H1 (cell line): ENCODE measurements around the gene OSCP1. TPM values are rescaled to one million over a fixed set of nuclear protein-coding genes. Genes with fewer than 3 reads are reported as not detected.

Source experiments
- CTCF ChIA-PET: fragments of 300-600 bp; sonication (Branson Sonifier 250); formaldehyde crosslinking; loops from one replicate; lab custom pipeline; 2021; ENCODE audit not compliant: partially characterized antibody; lab: Charles Lee
- POLR2A ChIA-PET: fragments of 300-600 bp; sonication (Branson Sonifier 250); formaldehyde crosslinking; loops from one replicate; lab custom pipeline; 2021; ENCODE audit warnings: inconsistent platforms; ENCODE audit not compliant: partially characterized antibody; lab: Charles Lee
- DNase-seq, 2 experiments: peaks; one replicate each; pipeline versions ENCODE4 v3.0.0 to v3.0.0-alpha.2; 2010 to 2022; ENCODE audit warnings: low spot score in 2 of 2, low read depth in 1 of 2, mixed read lengths in 1 of 2
- FAIRE-seq: peaks from 2 replicates; lab custom pipeline; 2011; peaks lifted over from hg19 to GRCh38; lab: Jason Lieb, UNC
- H2AFZ ChIP-seq: 2 replicates; pipeline ENCODE4 v1.8.1; 2012; ENCODE audit warnings: low read length, inconsistent platforms
- H2AK5ac ChIP-seq: 2 replicates; pipeline ENCODE4 v1.6.1; 2013; ENCODE audit warnings: low read depth, low read length
- H2BK120ac ChIP-seq: replicated peaks from 2 replicates; pipeline ENCODE3; 2013; ENCODE audit warnings: low read depth, low read length, inconsistent platforms
- H2BK12ac ChIP-seq: 2 replicates; pipeline ENCODE4 v1.6.1; 2013; ENCODE audit warnings: low read depth, low read length
- H2BK15ac ChIP-seq: 2 replicates; pipeline ENCODE4 v1.6.1; 2013; ENCODE audit warnings: low read length
- H2BK20ac ChIP-seq: 2 replicates; pipeline ENCODE4 v1.6.1; 2013; ENCODE audit warnings: low read length
- H2BK5ac ChIP-seq: 2 replicates; pipeline ENCODE4 v1.6.1; 2013; ENCODE audit warnings: low read depth, low read length
- H3K14ac ChIP-seq: 2 replicates; pipeline ENCODE4 v1.6.1; 2013; ENCODE audit warnings: inconsistent platforms; ENCODE audit not compliant: insufficient read length
- H3K18ac ChIP-seq: 2 replicates; pipeline ENCODE4 v1.6.1; 2013; ENCODE audit warnings: low read length; ENCODE audit errors: extremely low read depth
- H3K23ac ChIP-seq: 2 replicates; pipeline ENCODE4 v1.6.1; 2013; ENCODE audit warnings: inconsistent platforms; ENCODE audit not compliant: insufficient read length
- H3K23me2 ChIP-seq: 2 replicates; pipeline ENCODE4 v1.6.1; 2013; ENCODE audit warnings: low read depth, low read length
- H3K27ac ChIP-seq: 2 replicates; pipeline ENCODE4 v1.6.1; 2011; ENCODE audit warnings: low read depth, low read length, inconsistent platforms
- H3K27me3 ChIP-seq, 4 experiments: replicated peaks in 1 of 4; 1 replicate in 1 of 4; 2 replicates in 3 of 4; pipeline versions ENCODE4 v1.6.1 to v1.8.1; 2011 to 2013; ENCODE audit warnings: low read length in 3 of 4, mild to moderate bottlenecking in 3 of 4, inconsistent platforms in 2 of 4, mixed read lengths in 2 of 4, moderate library complexity in 1 of 4; ENCODE audit not compliant: control insufficient read depth in 3 of 4, insufficient read depth in 3 of 4; ENCODE audit errors: extremely low read depth in 1 of 4
- H3K36me3 ChIP-seq, 4 experiments: 2 replicates each; pipeline versions ENCODE4 v1.6.1 to v1.8.1; 2011 to 2013; ENCODE audit warnings: mild to moderate bottlenecking in 4 of 4, low read length in 3 of 4, moderate library complexity in 2 of 4, control low read depth in 1 of 4, inconsistent platforms in 1 of 4; ENCODE audit not compliant: insufficient read depth in 4 of 4, control insufficient read depth in 2 of 4
- H3K4ac ChIP-seq: replicated peaks from 2 replicates; pipeline ENCODE3; 2013; ENCODE audit warnings: low read length, low read depth, mixed read lengths, inconsistent platforms; ENCODE audit not compliant: insufficient read length
- H3K4me1 ChIP-seq, 4 experiments: replicated peaks in 1 of 4; 1 replicate in 1 of 4; 2 replicates in 3 of 4; pipeline versions ENCODE4 v1.6.1 to v1.8.1; 2011 to 2013; ENCODE audit warnings: low read length in 3 of 4, inconsistent platforms in 2 of 4, mixed read lengths in 1 of 4; ENCODE audit not compliant: insufficient read depth in 4 of 4, control insufficient read depth in 3 of 4
- H3K4me2 ChIP-seq, 2 experiments: 2 replicates each; pipeline versions ENCODE4 v1.6.1 to v1.8.1; 2011 to 2013; ENCODE audit warnings: low read depth in 2 of 2, low read length in 2 of 2, control low read depth in 1 of 2, inconsistent platforms in 1 of 2, mild to moderate bottlenecking in 1 of 2; ENCODE audit not compliant: insufficient read depth in 1 of 2
- H3K4me3 ChIP-seq, 4 experiments: fragments of 200-600, 300-600 bp in 1 of 4; sonication (generic), shearing (Covaris generic), sonication (Bioruptor Twin) in 1 of 4; 2 replicates each; pipeline versions ENCODE4 v1.5.1 to v1.8.1; 2011 to 2016; ENCODE audit warnings: low read length in 4 of 4, low read depth in 3 of 4, control low read depth in 2 of 4, inconsistent platforms in 2 of 4, mild to moderate bottlenecking in 2 of 4, mixed read lengths in 1 of 4, moderate library complexity in 1 of 4; ENCODE audit not compliant: insufficient read depth in 2 of 4; ENCODE audit errors: extremely low read depth in 1 of 4
- H3K56ac ChIP-seq: replicated peaks from 2 replicates; pipeline ENCODE3; 2013; ENCODE audit warnings: low read depth, mild to moderate bottlenecking, mixed read lengths, low read length, inconsistent platforms; ENCODE audit not compliant: insufficient read length
- H3K79me1 ChIP-seq: 2 replicates; pipeline ENCODE4 v1.6.1; 2013; ENCODE audit warnings: low read depth, low read length, control low read depth
- H3K79me2 ChIP-seq, 2 experiments: 2 replicates each; pipeline versions ENCODE4 v1.6.1 to v1.8.1; 2012 to 2013; ENCODE audit warnings: low read length in 2 of 2, mild to moderate bottlenecking in 2 of 2, inconsistent platforms in 1 of 2; ENCODE audit not compliant: insufficient read depth in 2 of 2, control insufficient read depth in 1 of 2
- H3K9ac ChIP-seq, 4 experiments: replicated peaks in 1 of 4; 1 replicate in 1 of 4; 2 replicates in 3 of 4; pipeline versions ENCODE4 v1.6.1 to v1.8.1; 2011 to 2013; ENCODE audit warnings: low read depth in 3 of 4, low read length in 3 of 4, control low read depth in 2 of 4, mild to moderate bottlenecking in 2 of 4, moderate library complexity in 2 of 4, inconsistent platforms in 1 of 4; ENCODE audit errors: extremely low read depth in 1 of 4
- H3K9me3 ChIP-seq, 2 experiments: 2 replicates each; pipeline versions ENCODE4 v1.6.1 to v1.8.1; 2012 to 2013; ENCODE audit warnings: mild to moderate bottlenecking in 2 of 2, moderate library complexity in 2 of 2, control low read depth in 1 of 2, inconsistent platforms in 1 of 2, low read depth in 1 of 2, low read length in 1 of 2, mixed read lengths in 1 of 2; ENCODE audit not compliant: insufficient read depth in 2 of 2
- H4K20me1 ChIP-seq, 2 experiments: replicated peaks in 1 of 2; 2 replicates each; pipeline versions ENCODE3 to v1.8.1; 2011 to 2013; ENCODE audit warnings: inconsistent platforms in 2 of 2, low read length in 2 of 2, mild to moderate bottlenecking in 1 of 2; ENCODE audit not compliant: insufficient read depth in 2 of 2, control insufficient read depth in 1 of 2
- H4K5ac ChIP-seq: 2 replicates; pipeline ENCODE4 v1.6.1; 2013; ENCODE audit warnings: low read length, low read depth, mixed read lengths, inconsistent platforms; ENCODE audit not compliant: insufficient read length
- H4K8ac ChIP-seq: 2 replicates; pipeline ENCODE4 v1.8.0; 2013; ENCODE audit warnings: mild to moderate bottlenecking, moderate library complexity, low read length, inconsistent platforms; ENCODE audit not compliant: insufficient read depth; ENCODE audit errors: extremely low read depth
- H4K91ac ChIP-seq: replicated peaks from 2 replicates; pipeline ENCODE3; 2013; ENCODE audit warnings: low read length, mixed read lengths, inconsistent platforms; ENCODE audit not compliant: insufficient read length
- CBX8 ChIP-seq: fragments of 300-800, 300-1000 bp; sonication (generic); IDR thresholded peaks from 2 replicates; pipeline ENCODE4 v1.7.1; 2016; ENCODE audit warnings: low read depth, low read length, borderline replicate concordance
- CHD1 ChIP-seq: IDR thresholded peaks from 2 replicates; pipeline ENCODE4 v1.6.1; 2012; ENCODE audit warnings: low read depth, low read length, improper control_type of control experiment
- CTBP2 ChIP-seq: IDR thresholded peaks from 2 replicates; pipeline ENCODE4 v1.7.0; 2011; ENCODE audit warnings: borderline replicate concordance, mild to moderate bottlenecking, moderate library complexity, mixed read lengths, low read length; ENCODE audit not compliant: insufficient read depth, insufficient read length
- CTCF ChIP-seq, 3 experiments: IDR thresholded peaks; 1 replicate in 2 of 3; 2 replicates in 1 of 3; pipeline versions ENCODE4 v1.5.1 to v1.6.1; 2011; ENCODE audit warnings: low read length in 3 of 3, mild to moderate bottlenecking in 3 of 3, inconsistent platforms in 2 of 3, low read depth in 1 of 3, moderate library complexity in 1 of 3; ENCODE audit not compliant: insufficient read depth in 1 of 3; ENCODE audit errors: control extremely low read depth in 1 of 3
- EZH2 ChIP-seq: fragments of 200-600 bp; sonication (generic); IDR thresholded peaks from 2 replicates; pipeline ENCODE4 v1.7.1; 2012; ENCODE audit warnings: low read depth, mild to moderate bottlenecking, moderate library complexity, low read length, inconsistent platforms; ENCODE audit not compliant: severe bottlenecking
- HDAC6 ChIP-seq: IDR thresholded peaks from one replicate; pipeline ENCODE4 v1.7.1; 2012; ENCODE audit warnings: low read depth, mild to moderate bottlenecking, inconsistent platforms, low read length, moderate library complexity
- MAFK ChIP-seq: IDR thresholded peaks from 2 replicates; pipeline ENCODE4 v1.6.1; 2012; ENCODE audit warnings: low read depth, mild to moderate bottlenecking, improper control_type of control experiment, low read length
- POU5F1 ChIP-seq: IDR thresholded peaks from 2 replicates; pipeline ENCODE4 v1.6.1; 2011; ENCODE audit warnings: low read depth, mild to moderate bottlenecking, low read length, moderate library complexity
- RNF2 ChIP-seq: fragments of 200-900, 300-1000 bp; sonication (generic); IDR thresholded peaks from 2 replicates; pipeline ENCODE4 v1.7.1; 2016; ENCODE audit warnings: borderline replicate concordance, low read depth, mild to moderate bottlenecking, antibody characterized with exemption, low read length; ENCODE audit not compliant: poor library complexity, severe bottlenecking; ENCODE audit errors: missing control alignments
- WGBS, 2 experiments: shearing (Covaris generic) in 1 of 2; methylation state at CpG; one replicate each; pipeline versions ENCODE4 v1.1.6 to v1.1.7; 2013 to 2015; ENCODE audit warnings: low lambda C conversion rate in 2 of 2, mixed read lengths in 2 of 2, inconsistent platforms in 1 of 2, low coverage in 1 of 2, missing lambda C conversion rate in 1 of 2; ENCODE audit not compliant: insufficient replicate concordance in 2 of 2, insufficient coverage in 1 of 2, insufficient read length in 1 of 2; ENCODE audit errors: extremely low coverage in 1 of 2, missing lambda C conversion rate in 1 of 2; 5-methylcytosine and 5-hydroxymethylcytosine counted together
- polyA plus RNA-seq, 7 experiments: library from polyadenylated mRNA; depleted of rRNA in 3 of 7; stranded (reverse) in 5 of 7; unstranded in 2 of 7; fragments of >200 nt in 5 of 7; fragments of 200-250 nt in 2 of 7; gene quantifications; 1 replicate in 5 of 7; 2 replicates in 1 of 7; 4 replicates in 1 of 7; pipeline versions ENCODE4 v1.2.1 to v1.2.3, GENCODE V29; 2011 to 2013; ENCODE audit warnings: missing spikeins in 2 of 7, mixed read lengths in 2 of 7
- total RNA-seq: library from RNA; stranded (reverse); fragmentation: NEBNext Ultra II Directional; extraction: Animal tissue kit (Norgen Biotek cat#: 25700); gene quantifications from 2 replicates; pipeline ENCODE4 v1.2.1, GENCODE V29; 2021

OSCP1 gene
- total and polyA plus RNA-seq, 2 of the 8 experiments (the other 6 are each of a cell fraction or from before 2014, with no cell fraction given) = 1.8 to 3.3 TPM

GRCh38 chr1:36467700-36468455 lies 17.6 kb upstream of the OSCP1 start:
- H3K4me2 ChIP-seq = no peak overlapping the region
- H3K9me3 ChIP-seq = no peaks in the 10 kb centered on the region
- H3K9ac ChIP-seq = no peak overlapping the region
- no peak overlapping the region for H2AFZ ChIP-seq
- H2BK20ac ChIP-seq = no peak overlapping the region
- H2BK120ac ChIP-seq = no peak overlapping the region
- FAIRE-seq (no peak), DNase-seq (no peak)
- no peak overlapping the region for H3K14ac ChIP-seq
- H4K8ac ChIP-seq = no peak overlapping the region
- H2BK5ac ChIP-seq = no peak overlapping the region
- H4K20me1 ChIP-seq = no peaks in the 10 kb centered on the region
- no peak overlapping the region for H3K27ac ChIP-seq
- H2BK15ac ChIP-seq = no peak overlapping the region
- no peak overlapping the region for H3K23ac ChIP-seq
- H2BK12ac ChIP-seq = no peak overlapping the region
- H3K27me3 ChIP-seq = peaks cover 2 to 28% (median 21%) of the 10 kb centered on the region in 4 experiments
- ChIA-PET CTCF (interaction anchor here (1.0 kb wide), 1 partner anchor 11 kb away, joined by 3 read pairs; no protein-coding TSS in a partner anchor), POLR2A (no interaction called here)
- H3K4ac ChIP-seq = no peak overlapping the region
- peaks cover 4% of the 10 kb centered on the region; the same call in 1 of the 2 replicates for H3K23me2 ChIP-seq
- no peak overlapping the region for H3K18ac ChIP-seq
- H2AK5ac ChIP-seq = 0 out of 2 replicates have a peak overlapping the region, but pooled peaks have one; percentile 6
- H4K91ac ChIP-seq = no peak overlapping the region
- peaks cover 0 to 6% of the 10 kb centered on the region in 2 experiments; a peak in 1 of 4 replicates for H3K79me2 ChIP-seq
- no peak overlapping the region for H3K4me3 ChIP-seq
- H3K4me1 ChIP-seq = peaks cover 0 to 3% (median 0%) of the 10 kb centered on the region in 4 experiments; a peak in 2 of 7 replicates
- no peaks in the 10 kb centered on the region for H3K79me1 ChIP-seq
- no peaks in the 10 kb centered on the region for H3K36me3 ChIP-seq
- WGBS, 2 experiments = 83% methylated on average over 10 of the region's 10 CpGs; no CpG with 5 or more reads in 1 of the 2 experiments
- H4K5ac ChIP-seq = no peak overlapping the region
- H3K56ac ChIP-seq = no peak overlapping the region
- TF ChIP-seq CTCF (IDR thresholded peaks at IDR 0.05; ENCODE audit: control extremely low read depth in 1 of 3, insufficient read depth in 1 of 3, low read depth in 1 of 3, low read length in 3 of 3) (no peak), EZH2 (no peak), HDAC6 (no peak), CHD1 (no peak), MAFK (no peak), RNF2 (no peak), CBX8 (no peak), POU5F1 (no peak), CTBP2 (no peak)
